ENCODE data around the gene CHMP2A. TPM values are rescaled to one million over a fixed set of nuclear protein-coding genes. Genes with fewer than 3 reads are reported as not detected.

CHMP2A gene
- total and polyA plus RNA-seq, 2 donors (not counting 1 experiment from before 2014, with no cell fraction given), result 62.5 to 97.5 TPM

- peak overlapping the region; percentile 99 for H3K27ac Mint-ChIP-seq
- ChIA-PET CTCF (interaction anchor here (0.6 to 4.9 kb wide), 30 partner anchors 9 to 792 kb away, joined by 3 to 72 read pairs (median 4); partner anchors contain the start of genes CHMP2A, MZF1, TRIM28 and ZNF497), POLR2A (interaction anchor here (0.7 to 3.3 kb wide), 19 partner anchors 24 to 517 kb away, joined by 3 to 30 read pairs (median 5); partner anchors contain the start of genes CHMP2A, MZF1, TRIM28 and UBE2M)
- intact Hi-C loops (cut with micrococcal nuclease), result loop anchor here (1.0 kb wide), 2 partner anchors 24 to 45 kb away; partner anchors contain the start of gene TRIM28
- H3K4me2 ChIP-seq (replicated peaks; ENCODE audit: low read depth, low read length, poor library complexity, severe bottlenecking), result peak overlapping the region; percentile 93
- peak overlapping the region; percentile 79 for H2AFZ ChIP-seq (ENCODE audit: insufficient read depth, low read depth, low read length, poor library complexity, severe bottlenecking)
- no peaks in the 10 kb centered on the region for H3K9me3 Mint-ChIP-seq (ENCODE audit: insufficient read depth)
- WGBS (ENCODE audit: insufficient coverage), result 0% methylated on average over 2 of the region's 7 CpGs
- H3K4me1 Mint-ChIP-seq, result peaks cover 38% of the 10 kb centered on the region
- peaks cover 35% of the 10 kb centered on the region for H4K20me1 ChIP-seq (ENCODE audit: control insufficient read depth, insufficient read depth, low read length, poor library complexity, severe bottlenecking)
- no peak for ATAC-seq (ENCODE audit: low read depth)
- peaks cover 16 to 26% of the 10 kb centered on the region in 2 donors for H3K4me1 ChIP-seq (ENCODE audit: control insufficient read depth in 2 of 2, insufficient read depth in 2 of 2, low read length in 2 of 2)
- no peaks in the 10 kb centered on the region for H3K27me3 ChIP-seq (replicated peaks in 1 of 4; ENCODE audit: control extremely low read depth in 1 of 4, control insufficient read depth in 3 of 4, insufficient read depth in 4 of 4, low read length in 3 of 4)
- peak overlapping the region; percentile 64 to 78 (median 71) for H3K4me3 ChIP-seq (ENCODE audit: control extremely low read depth in 1 of 5, extremely low read depth in 1 of 5, insufficient read depth in 1 of 5, low read depth in 2 of 5, low read length in 4 of 5)
- H3K27me3 Mint-ChIP-seq, result no peaks in the 10 kb centered on the region
- TF ChIP-seq EZH2 (IDR thresholded peaks at IDR 0.05; ENCODE audit: borderline replicate concordance, insufficient read depth, low read depth, low read length, poor library complexity, severe bottlenecking), result no peak
- TF ChIP-seq CTCF (IDR thresholded peaks at IDR 0.05), result no peak
- no peaks in the 10 kb centered on the region for H3K9me3 ChIP-seq (ENCODE audit: control extremely low read depth in 1 of 3, control insufficient read depth in 2 of 3, insufficient read depth in 1 of 3, low read length in 2 of 3)
- peak overlapping the region; percentile 81 for H3K9ac ChIP-seq (ENCODE audit: low read length)
- H3K79me2 ChIP-seq (ENCODE audit: control insufficient read depth, insufficient read depth, low read length), result peaks cover 37% of the 10 kb centered on the region
- peak overlapping the region; percentile 98 for H3K4me3 Mint-ChIP-seq
- H3K36me3 ChIP-seq (replicated peaks in 1 of 2; ENCODE audit: control extremely low read depth in 1 of 2, control insufficient read depth in 1 of 2, extremely low read depth in 1 of 2, insufficient read depth in 2 of 2, low read length in 1 of 2), result peaks cover 0 to 12% of the 10 kb centered on the region in 2 experiments
- no peak for DNase-seq
- H3K27ac ChIP-seq (ENCODE audit: low read length in 2 of 2), result peak overlapping the region; percentile 76 to 96
Measured at GRCh38 chr19:58520257-58520599, 34.7 kb downstream of the CHMP2A start.

All from B cell (primary cell).